ENCODE measurements around the gene MTIF3. TPM values are rescaled to one million over a fixed set of nuclear protein-coding genes. Genes with fewer than 3 reads are reported as not detected.

MTIF3 gene
- total RNA-seq, 1 experiment from 2014 or later = 42.0 TPM

- Mint-ChIP-seq H3K27ac (no peak overlapping the region), H3K4me3 (no peak overlapping the region), H3K27me3 (ENCODE audit: low read depth) (peaks cover 4% of the 10 kb centered on the region; the same call in 1 of the 2 replicates), H3K4me1 (peaks cover 6% of the 10 kb centered on the region), H3K36me3 (no peaks in the 10 kb centered on the region), H3K9me3 (no peaks in the 10 kb centered on the region)
- ChIA-PET POLR2A (interaction anchor here (0.9 kb wide), 1 partner anchor 23 kb away, joined by 3 read pairs; no protein-coding TSS in a partner anchor), CTCF (interaction anchor here (1.5 kb wide), 1 partner anchor 121 kb away, joined by 5 read pairs; no protein-coding TSS in a partner anchor)
- TF ChIP-seq ATF6 (CRISPR knock-in tag; IDR thresholded peaks at IDR 0.05) (no peak), ZNF138 (CRISPR knock-in tag; conservative IDR thresholded peaks at IDR 0.05) (no peak), IRF2 (CRISPR knock-in tag; IDR thresholded peaks at IDR 0.05; ENCODE audit: borderline replicate concordance, low read depth) (no peak), OVOL2 (CRISPR knock-in tag; IDR thresholded peaks at IDR 0.05; ENCODE audit: borderline replicate concordance) (no peak), ZNF671 (CRISPR knock-in tag; IDR thresholded peaks at IDR 0.05) (no peak), CDX4 (CRISPR knock-in tag; IDR thresholded peaks at IDR 0.05; ENCODE audit: borderline replicate concordance) (no peak)
- TF ChIP-seq, protein P1, sequence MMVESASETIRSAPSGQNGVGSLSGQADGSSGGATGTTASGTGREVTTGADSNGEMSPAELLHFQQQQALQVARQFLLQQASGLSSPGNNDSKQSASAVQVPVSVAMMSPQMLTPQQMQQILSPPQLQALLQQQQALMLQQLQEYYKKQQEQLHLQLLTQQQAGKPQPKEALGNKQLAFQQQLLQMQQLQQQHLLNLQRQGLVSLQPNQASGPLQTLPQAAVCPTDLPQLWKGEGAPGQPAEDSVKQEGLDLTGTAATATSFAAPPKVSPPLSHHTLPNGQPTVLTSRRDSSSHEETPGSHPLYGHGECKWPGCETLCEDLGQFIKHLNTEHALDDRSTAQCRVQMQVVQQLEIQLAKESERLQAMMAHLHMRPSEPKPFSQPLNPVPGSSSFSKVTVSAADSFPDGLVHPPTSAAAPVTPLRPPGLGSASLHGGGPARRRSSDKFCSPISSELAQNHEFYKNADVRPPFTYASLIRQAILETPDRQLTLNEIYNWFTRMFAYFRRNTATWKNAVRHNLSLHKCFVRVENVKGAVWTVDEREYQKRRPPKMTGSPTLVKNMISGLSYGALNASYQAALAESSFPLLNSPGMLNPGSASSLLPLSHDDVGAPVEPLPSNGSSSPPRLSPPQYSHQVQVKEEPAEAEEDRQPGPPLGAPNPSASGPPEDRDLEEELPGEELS (CRISPR knock-in tag; IDR thresholded peaks at IDR 0.05) = no peak
- DNase-seq (ENCODE audit: low spot score) (no peak), ATAC-seq (no peak)
Measured at GRCh38 chr13:27483421-27483820, 33.1 kb upstream of the MTIF3 start.

DNA sequence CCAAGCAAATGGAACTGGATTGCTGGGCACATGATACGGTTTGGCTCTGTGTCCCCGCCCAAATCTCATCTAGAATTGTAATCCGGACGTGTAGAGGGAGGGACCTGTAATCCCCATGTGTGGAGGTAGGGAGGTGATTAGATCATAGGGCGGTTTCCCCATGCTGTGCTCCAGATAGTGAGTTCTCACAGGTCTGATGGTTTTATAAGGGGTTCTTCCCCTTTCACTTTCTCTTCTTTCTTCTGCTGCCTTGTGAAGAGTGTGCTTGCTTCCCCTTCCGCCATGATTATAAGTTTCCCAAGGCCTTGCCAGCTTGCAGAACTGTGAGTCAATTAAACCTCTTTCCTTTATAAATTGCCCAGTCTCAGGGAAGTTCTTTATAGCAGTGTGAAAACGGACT, 32.6 kb upstream of the MTIF3 start:
- ATAC-seq (no peak), DNase-seq (ENCODE audit: low spot score) (no peak)
- Mint-ChIP-seq H3K9me3 (no peaks in the 10 kb centered on the region), H3K4me3 (no peak overlapping the region), H3K27me3 (ENCODE audit: low read depth) (peaks cover 4% of the 10 kb centered on the region; the same call in 1 of the 2 replicates), H3K36me3 (no peaks in the 10 kb centered on the region), H3K4me1 (peaks cover 6% of the 10 kb centered on the region), H3K27ac (no peak overlapping the region)
- ChIA-PET POLR2A (no interaction called here), CTCF (interaction anchor here (1.5 kb wide), 1 partner anchor 121 kb away, joined by 5 read pairs; no protein-coding TSS in a partner anchor)
- no peak for TF ChIP-seq GABPB1 (CRISPR knock-in tag; IDR thresholded peaks at IDR 0.05)
- no peak for TF ChIP-seq PRRX2 (CRISPR knock-in tag; IDR thresholded peaks at IDR 0.05)
- TF ChIP-seq ZNF138 (CRISPR knock-in tag; conservative IDR thresholded peaks at IDR 0.05) = no peak
- no peak for TF ChIP-seq ZNF263 (CRISPR knock-in tag; IDR thresholded peaks at IDR 0.05; ENCODE audit: low read depth)
- TF ChIP-seq, protein P2, sequence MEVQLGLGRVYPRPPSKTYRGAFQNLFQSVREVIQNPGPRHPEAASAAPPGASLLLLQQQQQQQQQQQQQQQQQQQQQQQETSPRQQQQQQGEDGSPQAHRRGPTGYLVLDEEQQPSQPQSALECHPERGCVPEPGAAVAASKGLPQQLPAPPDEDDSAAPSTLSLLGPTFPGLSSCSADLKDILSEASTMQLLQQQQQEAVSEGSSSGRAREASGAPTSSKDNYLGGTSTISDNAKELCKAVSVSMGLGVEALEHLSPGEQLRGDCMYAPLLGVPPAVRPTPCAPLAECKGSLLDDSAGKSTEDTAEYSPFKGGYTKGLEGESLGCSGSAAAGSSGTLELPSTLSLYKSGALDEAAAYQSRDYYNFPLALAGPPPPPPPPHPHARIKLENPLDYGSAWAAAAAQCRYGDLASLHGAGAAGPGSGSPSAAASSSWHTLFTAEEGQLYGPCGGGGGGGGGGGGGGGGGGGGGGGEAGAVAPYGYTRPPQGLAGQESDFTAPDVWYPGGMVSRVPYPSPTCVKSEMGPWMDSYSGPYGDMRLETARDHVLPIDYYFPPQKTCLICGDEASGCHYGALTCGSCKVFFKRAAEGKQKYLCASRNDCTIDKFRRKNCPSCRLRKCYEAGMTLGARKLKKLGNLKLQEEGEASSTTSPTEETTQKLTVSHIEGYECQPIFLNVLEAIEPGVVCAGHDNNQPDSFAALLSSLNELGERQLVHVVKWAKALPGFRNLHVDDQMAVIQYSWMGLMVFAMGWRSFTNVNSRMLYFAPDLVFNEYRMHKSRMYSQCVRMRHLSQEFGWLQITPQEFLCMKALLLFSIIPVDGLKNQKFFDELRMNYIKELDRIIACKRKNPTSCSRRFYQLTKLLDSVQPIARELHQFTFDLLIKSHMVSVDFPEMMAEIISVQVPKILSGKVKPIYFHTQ (CRISPR knock-in tag; IDR thresholded peaks at IDR 0.05) = no peak
- TF ChIP-seq SP1 (CRISPR knock-in tag; conservative IDR thresholded peaks at IDR 0.05) = no peak
- TF ChIP-seq, protein P1 (CRISPR knock-in tag; IDR thresholded peaks at IDR 0.05) = no peak
- TF ChIP-seq MXD4 (CRISPR knock-in tag; IDR thresholded peaks at IDR 0.05; ENCODE audit: borderline replicate concordance) = no peak
- no peak for TF ChIP-seq CBFB (CRISPR knock-in tag; IDR thresholded peaks at IDR 0.05; ENCODE audit: low read depth)
- no peak for TF ChIP-seq NR2C2 (CRISPR knock-in tag; IDR thresholded peaks at IDR 0.05)
- TF ChIP-seq ZNF317 (CRISPR knock-in tag; IDR thresholded peaks at IDR 0.05; ENCODE audit: borderline replicate concordance, low read depth) = no peak
- TF ChIP-seq GRHL2 (CRISPR knock-in tag; IDR thresholded peaks at IDR 0.05; ENCODE audit: insufficient replicate concordance, severe bottlenecking) = no peak
- TF ChIP-seq, protein P3, sequence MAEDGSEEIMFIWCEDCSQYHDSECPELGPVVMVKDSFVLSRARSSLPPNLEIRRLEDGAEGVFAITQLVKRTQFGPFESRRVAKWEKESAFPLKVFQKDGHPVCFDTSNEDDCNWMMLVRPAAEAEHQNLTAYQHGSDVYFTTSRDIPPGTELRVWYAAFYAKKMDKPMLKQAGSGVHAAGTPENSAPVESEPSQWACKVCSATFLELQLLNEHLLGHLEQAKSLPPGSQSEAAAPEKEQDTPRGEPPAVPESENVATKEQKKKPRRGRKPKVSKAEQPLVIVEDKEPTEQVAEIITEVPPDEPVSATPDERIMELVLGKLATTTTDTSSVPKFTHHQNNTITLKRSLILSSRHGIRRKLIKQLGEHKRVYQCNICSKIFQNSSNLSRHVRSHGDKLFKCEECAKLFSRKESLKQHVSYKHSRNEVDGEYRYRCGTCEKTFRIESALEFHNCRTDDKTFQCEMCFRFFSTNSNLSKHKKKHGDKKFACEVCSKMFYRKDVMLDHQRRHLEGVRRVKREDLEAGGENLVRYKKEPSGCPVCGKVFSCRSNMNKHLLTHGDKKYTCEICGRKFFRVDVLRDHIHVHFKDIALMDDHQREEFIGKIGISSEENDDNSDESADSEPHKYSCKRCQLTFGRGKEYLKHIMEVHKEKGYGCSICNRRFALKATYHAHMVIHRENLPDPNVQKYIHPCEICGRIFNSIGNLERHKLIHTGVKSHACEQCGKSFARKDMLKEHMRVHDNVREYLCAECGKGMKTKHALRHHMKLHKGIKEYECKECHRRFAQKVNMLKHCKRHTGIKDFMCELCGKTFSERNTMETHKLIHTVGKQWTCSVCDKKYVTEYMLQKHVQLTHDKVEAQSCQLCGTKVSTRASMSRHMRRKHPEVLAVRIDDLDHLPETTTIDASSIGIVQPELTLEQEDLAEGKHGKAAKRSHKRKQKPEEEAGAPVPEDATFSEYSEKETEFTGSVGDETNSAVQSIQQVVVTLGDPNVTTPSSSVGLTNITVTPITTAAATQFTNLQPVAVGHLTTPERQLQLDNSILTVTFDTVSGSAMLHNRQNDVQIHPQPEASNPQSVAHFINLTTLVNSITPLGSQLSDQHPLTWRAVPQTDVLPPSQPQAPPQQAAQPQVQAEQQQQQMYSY (CRISPR knock-in tag; IDR thresholded peaks at IDR 0.05) = no peak
- TF ChIP-seq ELF4 (CRISPR knock-in tag; IDR thresholded peaks at IDR 0.05; ENCODE audit: low read depth) = no peak
- TF ChIP-seq IRF2 (CRISPR knock-in tag; IDR thresholded peaks at IDR 0.05; ENCODE audit: borderline replicate concordance, low read depth) = no peak
- TF ChIP-seq ETV6 (CRISPR knock-in tag; IDR thresholded peaks at IDR 0.05) = no peak
